Smooth muscle cell (in vitro differentiated cells): ENCODE results near the gene TRAPPC3L. TPM values are rescaled to one million over a fixed set of nuclear protein-coding genes. Genes with fewer than 3 reads are reported as not detected.

Experiments
- DNase-seq: peaks from one replicate; lab custom pipeline; 2025; ENCODE audit not compliant: unreplicated experiment; lab: John Stamatoyannopoulos, UW
- H2AFZ ChIP-seq: fragments of 200-600 bp; sonication (generic); 2 replicates; pipeline ENCODE4 v1.6.0; 2016; ENCODE audit warnings: antibody characterized with exemption, low read depth, mild to moderate bottlenecking
- H3F3A ChIP-seq: fragments of 200-600 bp; sonication (generic); 2 replicates; pipeline ENCODE4 v1.6.0; 2017; ENCODE audit warnings: antibody characterized with exemption, low read depth
- H3K27ac ChIP-seq: fragments of 200-600 bp; sonication (generic); 2 replicates; pipeline ENCODE4 v1.5.1; 2016; ENCODE audit warnings: low read depth, mild to moderate bottlenecking
- H3K27me3 ChIP-seq: fragments of 200-600 bp; sonication (generic); 2 replicates; pipeline ENCODE4 v1.6.1; 2016; ENCODE audit warnings: low read depth, mild to moderate bottlenecking
- H3K36me3 ChIP-seq: fragments of 200-600 bp; sonication (generic); 2 replicates; pipeline ENCODE4 v1.5.1; 2016; ENCODE audit warnings: low read depth
- H3K4me1 ChIP-seq: fragments of 200-600 bp; sonication (generic); 2 replicates; pipeline ENCODE4 v1.5.1; 2016; ENCODE audit warnings: low read depth
- H3K4me2 ChIP-seq: fragments of 200-600 bp; sonication (generic); 2 replicates; pipeline ENCODE4 v1.6.0; 2016; ENCODE audit warnings: mild to moderate bottlenecking
- H3K4me3 ChIP-seq: fragments of 200-600 bp; sonication (generic); 2 replicates; pipeline ENCODE4 v1.5.1; 2016; ENCODE audit warnings: mild to moderate bottlenecking
- H3K79me2 ChIP-seq: fragments of 200-600 bp; sonication (generic); 2 replicates; pipeline ENCODE4 v1.6.0; 2016; ENCODE audit warnings: low read depth, mild to moderate bottlenecking
- H3K9ac ChIP-seq: fragments of 200-600 bp; sonication (generic); 2 replicates; pipeline ENCODE4 v1.6.0; 2016; ENCODE audit warnings: low read depth
- H3K9me3 ChIP-seq: fragments of 200-600 bp; sonication (generic); replicated peaks from 2 replicates; pipeline ENCODE4 v1.5.1; 2016; ENCODE audit warnings: low read depth
- H4K20me1 ChIP-seq: fragments of 200-600 bp; sonication (generic); 2 replicates; pipeline ENCODE4 v1.6.0; 2016; ENCODE audit warnings: low read depth
- CTCF ChIP-seq: fragments of 200-600 bp; sonication (generic); IDR thresholded peaks from 2 replicates; pipeline ENCODE4 v1.5.1; 2017; ENCODE audit warnings: borderline replicate concordance, mild to moderate bottlenecking, antibody characterized with exemption; ENCODE audit not compliant: insufficient read depth, poor library complexity, severe bottlenecking
- WGBS: methylation state at CpG from one replicate; pipeline ENCODE4 v1.1.7; 2016; ENCODE audit warnings: low lambda C conversion rate; 5-methylcytosine and 5-hydroxymethylcytosine counted together
- polyA plus RNA-seq: library from polyadenylated mRNA; unstranded; fragments of >200 nt; fragmentation: Nextera tagmentation; extraction: Ambion mirVana; gene quantifications from 2 replicates; pipeline ENCODE4 v1.2.1, GENCODE V29; 2016
- total RNA-seq: library from RNA; depleted of rRNA; stranded (reverse); fragments of >200 nt; gene quantifications from 2 replicates; pipeline ENCODE4 v1.2.3, GENCODE V29; 2014

TRAPPC3L gene
- total and polyA plus RNA-seq, 2 experiments from 2014 or later = 0.11 TPM; not detected in 1

- Histone ChIP-seq H3K27ac (no peak overlapping the region), H3K4me2 (peak overlapping the region; percentile 68), H4K20me1 (no peaks in the 10 kb centered on the region), H3K79me2 (no peaks in the 10 kb centered on the region), H3K4me1 (no peaks in the 10 kb centered on the region), H3K9me3 (no peaks in the 10 kb centered on the region), H3F3A (no peaks in the 10 kb centered on the region), H3K9ac (no peak overlapping the region), H2AFZ (peak overlapping the region; percentile 84), H3K27me3 (no peaks in the 10 kb centered on the region), H3K4me3 (no peak overlapping the region), H3K36me3 (no peaks in the 10 kb centered on the region)
- DNase-seq = peak; percentile 11
- WGBS = 46% methylated on average over 9 of the region's 9 CpGs
- TF ChIP-seq CTCF = peak; percentile 86
These were observed 16.0 kb upstream of the TRAPPC3L start for GRCh38 chr6:116561377-116562018.

- WGBS = 93% methylated on average over 2 of the region's 2 CpGs
- Histone ChIP-seq H3K4me2 (no peak overlapping the region), H3K36me3 (no peaks in the 10 kb centered on the region), H3K79me2 (no peaks in the 10 kb centered on the region), H3K9ac (no peak overlapping the region), H3K27ac (no peak overlapping the region), H3K27me3 (no peaks in the 10 kb centered on the region), H3F3A (no peaks in the 10 kb centered on the region), H3K9me3 (no peaks in the 10 kb centered on the region), H4K20me1 (no peaks in the 10 kb centered on the region), H2AFZ (no peak overlapping the region), H3K4me1 (no peaks in the 10 kb centered on the region), H3K4me3 (no peak overlapping the region)
- no peak for TF ChIP-seq CTCF
- DNase-seq = no peak
These were observed 14.6 kb upstream of the TRAPPC3L start for GRCh38 chr6:116560130-116560529.

- H4K20me1 ChIP-seq = no peaks in the 10 kb centered on the region
- H3K9me3 ChIP-seq = no peaks in the 10 kb centered on the region
- 52% methylated on average over 5 of the region's 5 CpGs for WGBS
- no peaks in the 10 kb centered on the region for H3F3A ChIP-seq
- no peak for TF ChIP-seq CTCF
- no peak for DNase-seq
- H3K9ac ChIP-seq = no peak overlapping the region
- no peaks in the 10 kb centered on the region for H3K4me1 ChIP-seq
- no peaks in the 10 kb centered on the region for H3K36me3 ChIP-seq
- H3K27me3 ChIP-seq = no peaks in the 10 kb centered on the region
- H3K79me2 ChIP-seq = no peaks in the 10 kb centered on the region
- H3K4me3 ChIP-seq = no peak overlapping the region
- H3K27ac ChIP-seq = no peak overlapping the region
- H3K4me2 ChIP-seq = no peak overlapping the region
- H2AFZ ChIP-seq = no peak overlapping the region
These were observed 12.4 kb upstream of the TRAPPC3L start for GRCh38 chr6:116557893-116558292.

- no peaks in the 10 kb centered on the region for H3K79me2 ChIP-seq
- no peaks in the 10 kb centered on the region for H3F3A ChIP-seq
- no peak overlapping the region for H3K9ac ChIP-seq
- H3K4me3 ChIP-seq = no peak overlapping the region
- no peaks in the 10 kb centered on the region for H3K27me3 ChIP-seq
- WGBS = 77% methylated on average over 5 of the region's 5 CpGs
- no peak overlapping the region for H3K4me2 ChIP-seq
- no peak overlapping the region for H3K27ac ChIP-seq
- no peaks in the 10 kb centered on the region for H3K4me1 ChIP-seq
- no peak for DNase-seq
- no peak overlapping the region for H2AFZ ChIP-seq
- TF ChIP-seq CTCF = no peak
- no peaks in the 10 kb centered on the region for H4K20me1 ChIP-seq
- no peaks in the 10 kb centered on the region for H3K9me3 ChIP-seq
- H3K36me3 ChIP-seq = no peaks in the 10 kb centered on the region
These were observed 11.4 kb upstream of the TRAPPC3L start for GRCh38 chr6:116556814-116557415.
